Measurements from ENCODE around the gene MCF2L. TPM values are rescaled to one million over a fixed set of nuclear protein-coding genes. Genes with fewer than 3 reads are reported as not detected.

MCF2L gene
- polyA plus RNA-seq, 1 donor, result 30.9 TPM

DNA sequence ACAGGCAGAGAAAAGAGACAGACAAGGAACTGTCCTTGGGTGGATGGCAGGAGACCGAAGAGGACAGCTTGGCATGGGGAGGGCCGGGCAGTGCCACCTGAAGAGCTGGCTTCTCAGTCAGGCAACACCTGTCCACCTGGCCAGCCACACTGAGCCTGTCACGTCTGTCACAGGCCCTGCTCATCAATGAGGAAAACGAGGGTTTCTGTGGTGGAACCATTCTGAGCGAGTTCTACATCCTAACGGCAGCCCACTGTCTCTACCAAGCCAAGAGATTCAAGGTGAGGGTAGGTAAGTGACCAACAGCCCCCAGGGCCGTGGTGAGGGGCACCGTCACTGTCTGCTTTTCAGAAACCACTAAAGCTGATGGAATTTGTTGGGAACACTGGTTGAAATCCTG is 178.2 kb downstream of the MCF2L start:
- no peak for DNase-seq
- Histone ChIP-seq H3K27ac (ENCODE audit: low read length) (no peak overlapping the region), H3K4me1 (ENCODE audit: control insufficient read depth, insufficient read depth, low read length) (no peaks in the 10 kb centered on the region), H3K27me3 (ENCODE audit: control insufficient read depth, insufficient read depth, low read length) (peaks cover 3% of the 10 kb centered on the region), H3K36me3 (ENCODE audit: control insufficient read depth, insufficient read depth, low read length) (peaks cover 10% of the 10 kb centered on the region), H3K9me3 (ENCODE audit: control insufficient read depth, low read depth, low read length) (peaks cover 3% of the 10 kb centered on the region), H3K4me3 (ENCODE audit: low read length) (no peak overlapping the region)
- WGBS (ENCODE audit: insufficient coverage, low lambda C conversion rate), result no CpG with 5 or more reads among the region's 8 CpGs

DNA sequence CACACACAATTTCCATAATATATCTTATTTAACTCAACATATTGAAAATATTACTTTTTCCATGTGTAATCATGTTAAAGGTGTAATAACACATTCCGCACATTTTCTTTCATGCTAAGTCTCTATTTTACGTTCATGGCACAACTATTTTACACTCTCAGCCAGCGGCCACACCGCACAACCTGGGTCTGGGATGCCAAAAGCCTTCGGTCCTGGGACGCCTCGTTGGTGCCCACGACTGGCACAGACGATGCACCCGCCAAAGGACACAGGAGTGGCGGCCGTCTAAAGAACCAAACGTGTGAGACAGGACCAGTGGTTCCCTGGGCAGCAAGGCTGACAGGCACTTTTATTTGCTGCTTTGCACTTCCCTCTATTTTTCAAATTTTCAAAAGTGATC is 179.4 kb downstream of the MCF2L start:
- DNase-seq, result no peak
- Histone ChIP-seq H3K9me3 (ENCODE audit: control insufficient read depth, low read depth, low read length) (peaks cover 3% of the 10 kb centered on the region), H3K4me3 (ENCODE audit: low read length) (no peak overlapping the region), H3K27me3 (ENCODE audit: control insufficient read depth, insufficient read depth, low read length) (peaks cover 4% of the 10 kb centered on the region), H3K36me3 (ENCODE audit: control insufficient read depth, insufficient read depth, low read length) (peaks cover 7% of the 10 kb centered on the region), H3K4me1 (ENCODE audit: control insufficient read depth, insufficient read depth, low read length) (peaks cover 4% of the 10 kb centered on the region), H3K27ac (ENCODE audit: low read length) (no peak overlapping the region)
- 96% methylated on average over 5 of the region's 13 CpGs for WGBS (ENCODE audit: insufficient coverage, low lambda C conversion rate)

DNA sequence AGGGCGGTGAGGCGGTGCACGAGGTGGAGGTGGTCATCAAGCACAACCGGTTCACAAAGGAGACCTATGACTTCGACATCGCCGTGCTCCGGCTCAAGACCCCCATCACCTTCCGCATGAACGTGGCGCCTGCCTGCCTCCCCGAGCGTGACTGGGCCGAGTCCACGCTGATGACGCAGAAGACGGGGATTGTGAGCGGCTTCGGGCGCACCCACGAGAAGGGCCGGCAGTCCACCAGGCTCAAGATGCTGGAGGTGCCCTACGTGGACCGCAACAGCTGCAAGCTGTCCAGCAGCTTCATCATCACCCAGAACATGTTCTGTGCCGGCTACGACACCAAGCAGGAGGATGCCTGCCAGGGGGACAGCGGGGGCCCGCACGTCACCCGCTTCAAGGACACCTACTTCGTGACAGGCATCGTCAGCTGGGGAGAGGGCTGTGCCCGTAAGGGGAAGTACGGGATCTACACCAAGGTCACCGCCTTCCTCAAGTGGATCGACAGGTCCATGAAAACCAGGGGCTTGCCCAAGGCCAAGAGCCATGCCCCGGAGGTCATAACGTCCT is 180.0 kb downstream of the MCF2L start:
- peaks cover 2% of the 10 kb centered on the region for H3K36me3 ChIP-seq (ENCODE audit: control insufficient read depth, insufficient read depth, low read length)
- no peak overlapping the region for H3K27ac ChIP-seq (ENCODE audit: low read length)
- no peak overlapping the region for H3K4me3 ChIP-seq (ENCODE audit: low read length)
- peaks cover 3% of the 10 kb centered on the region for H3K9me3 ChIP-seq (ENCODE audit: control insufficient read depth, low read depth, low read length)
- WGBS (ENCODE audit: insufficient coverage, low lambda C conversion rate), result 100% methylated on average over 3 of the region's 38 CpGs
- H3K4me1 ChIP-seq (ENCODE audit: control insufficient read depth, insufficient read depth, low read length), result peaks cover 6% of the 10 kb centered on the region
- DNase-seq, result no peak
- H3K27me3 ChIP-seq (ENCODE audit: control insufficient read depth, insufficient read depth, low read length), result peaks cover 4% of the 10 kb centered on the region

Other genes with a start within 250 kb of the MCF2L start
- 38.1 TPM for gene F7, start 136.6 kb downstream of the MCF2L start, polyA plus RNA-seq
- 125 TPM for gene F10, start 153.6 kb downstream of the MCF2L start, polyA plus RNA-seq
- 1.0 TPM for gene PROZ, start 189.4 kb downstream of the MCF2L start, polyA plus RNA-seq
- gene PCID2, start 239.5 kb downstream of the MCF2L start, polyA plus RNA-seq, result 52.0 TPM
- gene CUL4A, start 240.4 kb downstream of the MCF2L start, polyA plus RNA-seq, result 78.4 TPM

All from large intestine (tissue), 3 donors.